OCI-LY1 (cell line): ENCODE data around the gene TENT5D.

Experiments
- H2AFZ ChIP-seq: fragments of 200-600 bp; sonication (generic), shearing (Covaris generic); 2 replicates; pipeline ENCODE4 v1.6.0; 2014; ENCODE audit warnings: antibody characterized with exemption, mild to moderate bottlenecking, low read length
- H3F3A ChIP-seq: fragments of 200-600 bp; sonication (generic), shearing (Covaris generic); 2 replicates; pipeline ENCODE4 v1.6.0; 2014; ENCODE audit warnings: mild to moderate bottlenecking, antibody characterized with exemption, low read length, moderate library complexity; ENCODE audit not compliant: insufficient read depth
- H3K27ac ChIP-seq: fragments of 200-600 bp; sonication (generic); 2 replicates; pipeline ENCODE4 v1.5.1; 2014; ENCODE audit warnings: low read length, mixed run types, mild to moderate bottlenecking, low read depth; ENCODE audit not compliant: poor library complexity, severe bottlenecking
- H3K27me3 ChIP-seq: fragments of 200-600 bp; sonication (generic); 2 replicates; pipeline ENCODE4 v1.6.0; 2014; ENCODE audit warnings: antibody characterized with exemption, mild to moderate bottlenecking, low read length, moderate library complexity; ENCODE audit not compliant: insufficient read depth
- H3K36me3 ChIP-seq: fragments of 200-600 bp; sonication (generic); 2 replicates; pipeline ENCODE4 v1.6.1; 2014; ENCODE audit warnings: mild to moderate bottlenecking, antibody characterized with exemption, low read length, moderate library complexity, mixed read lengths; ENCODE audit not compliant: insufficient read depth
- H3K4me1 ChIP-seq: fragments of 200-600 bp; sonication (generic); 2 replicates; pipeline ENCODE4 v1.5.1; 2014; ENCODE audit warnings: mild to moderate bottlenecking, low read length, moderate library complexity; ENCODE audit not compliant: insufficient read depth, severe bottlenecking
- H3K4me2 ChIP-seq: fragments of 200-600 bp; sonication (generic), shearing (Covaris generic); 2 replicates; pipeline ENCODE4 v1.6.1; 2014; ENCODE audit warnings: low read length
- H3K4me3 ChIP-seq: fragments of 200-600 bp; sonication (generic); 2 replicates; pipeline ENCODE4 v1.5.1; 2014; ENCODE audit warnings: low read length, low read depth, mild to moderate bottlenecking, mixed read lengths; ENCODE audit not compliant: poor library complexity, severe bottlenecking
- H3K79me2 ChIP-seq: fragments of 200-600 bp; shearing (Covaris generic); 2 replicates; pipeline ENCODE4 v1.6.1; 2016; ENCODE audit warnings: mixed run types, low read length, mixed read lengths; ENCODE audit not compliant: insufficient read depth
- H3K9ac ChIP-seq: fragments of 200-600 bp; sonication (generic), shearing (Covaris generic); 2 replicates; pipeline ENCODE4 v1.6.1; 2014; ENCODE audit warnings: mild to moderate bottlenecking, low read length, mixed read lengths
- H3K9me2 ChIP-seq: fragments of 200-600 bp; sonication (generic), shearing (Covaris generic); 2 replicates; pipeline ENCODE4 v1.6.1; 2014; ENCODE audit warnings: low read depth, mild to moderate bottlenecking, low read length, mixed read lengths
- H3K9me3 ChIP-seq: fragments of 200-600 bp; shearing (Covaris generic); 2 replicates; pipeline ENCODE4 v1.6.1; 2014; ENCODE audit warnings: low read length, mixed read lengths
- H4K20me1 ChIP-seq: fragments of 200-600 bp; sonication (generic), shearing (Covaris generic); 2 replicates; pipeline ENCODE4 v1.6.0; 2016; ENCODE audit warnings: mild to moderate bottlenecking, low read length; ENCODE audit not compliant: insufficient read depth
- EZH2 ChIP-seq: fragments of 200-600 bp; sonication (generic), shearing (Covaris generic); IDR thresholded peaks from 2 replicates; pipeline ENCODE4 v1.8.0; 2017; ENCODE audit warnings: borderline replicate concordance, mixed run types, mild to moderate bottlenecking, antibody characterized with exemption, low read length, moderate library complexity, mixed read lengths
- TF ChIP-seq, protein P1 (sequence below): fragments of 200-600 bp; sonication (generic), shearing (Covaris generic); IDR thresholded peaks from 2 replicates; pipeline ENCODE4 v1.5.1; 2017; ENCODE audit warnings: mild to moderate bottlenecking, antibody characterized with exemption, low read length, moderate library complexity, mixed read lengths

TENT5D gene

GRCh38 chrX:80471582-80471981 is 51.3 kb downstream of the TENT5D start:
- no peak overlapping the region for H3K4me2 ChIP-seq
- H3K36me3 ChIP-seq = no peaks in the 10 kb centered on the region; the same call in 1 of the 2 replicates
- no peaks in the 10 kb centered on the region for H3F3A ChIP-seq
- H3K27me3 ChIP-seq = no peaks in the 10 kb centered on the region
- no peak overlapping the region for H3K4me3 ChIP-seq
- no peak overlapping the region for H3K27ac ChIP-seq
- no peaks in the 10 kb centered on the region for H3K79me2 ChIP-seq
- no peaks in the 10 kb centered on the region for H4K20me1 ChIP-seq
- no peak overlapping the region for H2AFZ ChIP-seq
- TF ChIP-seq, protein P1, sequence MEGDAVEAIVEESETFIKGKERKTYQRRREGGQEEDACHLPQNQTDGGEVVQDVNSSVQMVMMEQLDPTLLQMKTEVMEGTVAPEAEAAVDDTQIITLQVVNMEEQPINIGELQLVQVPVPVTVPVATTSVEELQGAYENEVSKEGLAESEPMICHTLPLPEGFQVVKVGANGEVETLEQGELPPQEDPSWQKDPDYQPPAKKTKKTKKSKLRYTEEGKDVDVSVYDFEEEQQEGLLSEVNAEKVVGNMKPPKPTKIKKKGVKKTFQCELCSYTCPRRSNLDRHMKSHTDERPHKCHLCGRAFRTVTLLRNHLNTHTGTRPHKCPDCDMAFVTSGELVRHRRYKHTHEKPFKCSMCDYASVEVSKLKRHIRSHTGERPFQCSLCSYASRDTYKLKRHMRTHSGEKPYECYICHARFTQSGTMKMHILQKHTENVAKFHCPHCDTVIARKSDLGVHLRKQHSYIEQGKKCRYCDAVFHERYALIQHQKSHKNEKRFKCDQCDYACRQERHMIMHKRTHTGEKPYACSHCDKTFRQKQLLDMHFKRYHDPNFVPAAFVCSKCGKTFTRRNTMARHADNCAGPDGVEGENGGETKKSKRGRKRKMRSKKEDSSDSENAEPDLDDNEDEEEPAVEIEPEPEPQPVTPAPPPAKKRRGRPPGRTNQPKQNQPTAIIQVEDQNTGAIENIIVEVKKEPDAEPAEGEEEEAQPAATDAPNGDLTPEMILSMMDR = no peak
- TF ChIP-seq EZH2 = no peak
- H3K9me3 ChIP-seq = no peaks in the 10 kb centered on the region
- H3K9ac ChIP-seq = no peak overlapping the region
- H3K9me2 ChIP-seq = no peaks in the 10 kb centered on the region
- H3K4me1 ChIP-seq = no peaks in the 10 kb centered on the region

GRCh38 chrX:80485543-80485942 is 65.3 kb downstream of the TENT5D start:
- Histone ChIP-seq H3K27me3 (no peaks in the 10 kb centered on the region), H3K4me1 (no peaks in the 10 kb centered on the region), H3K4me3 (no peak overlapping the region), H3K9me2 (no peaks in the 10 kb centered on the region), H3K27ac (no peak overlapping the region), H3K4me2 (no peak overlapping the region), H3K9ac (no peak overlapping the region), H2AFZ (no peak overlapping the region), H4K20me1 (no peaks in the 10 kb centered on the region), H3K9me3 (no peaks in the 10 kb centered on the region), H3K79me2 (no peaks in the 10 kb centered on the region), H3F3A (no peaks in the 10 kb centered on the region), H3K36me3 (no peaks in the 10 kb centered on the region)
- TF ChIP-seq, protein P1 = no peak
- TF ChIP-seq EZH2 = no peak

DNA sequence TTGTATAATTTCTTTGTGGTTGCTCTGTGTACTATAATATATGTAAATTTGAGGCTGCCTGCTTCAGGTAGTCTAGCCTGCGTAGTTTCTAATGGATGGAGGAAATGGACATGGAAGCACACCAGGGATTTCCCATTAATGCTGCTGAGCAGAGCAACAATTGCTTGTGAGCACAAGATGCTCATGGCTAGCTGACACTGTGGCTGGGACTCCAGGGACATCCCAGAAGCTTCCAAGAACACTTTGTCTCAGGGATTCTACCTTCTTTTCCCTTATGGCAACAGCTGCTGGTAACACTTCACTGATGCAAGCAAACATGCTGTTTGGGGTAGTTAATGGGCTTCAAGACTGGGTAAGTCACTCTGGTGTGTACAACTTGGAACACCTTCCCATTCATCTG is 66.1 kb downstream of the TENT5D start:
- Histone ChIP-seq H3K4me2 (no peak overlapping the region), H3F3A (no peaks in the 10 kb centered on the region), H3K4me1 (no peaks in the 10 kb centered on the region), H3K27me3 (no peaks in the 10 kb centered on the region), H4K20me1 (no peaks in the 10 kb centered on the region), H3K9ac (no peak overlapping the region), H3K9me2 (no peaks in the 10 kb centered on the region), H2AFZ (no peak overlapping the region), H3K9me3 (no peaks in the 10 kb centered on the region), H3K4me3 (no peak overlapping the region), H3K79me2 (no peaks in the 10 kb centered on the region), H3K27ac (no peak overlapping the region), H3K36me3 (no peaks in the 10 kb centered on the region)
- TF ChIP-seq EZH2 = no peak
- TF ChIP-seq, protein P1 = no peak
